ENCODE results near the gene MROH8. TPM values are rescaled to one million over a fixed set of nuclear protein-coding genes. Genes with fewer than 3 reads are reported as not detected.

Gene MROH8
- total RNA-seq, 1 experiment from 2014 or later, result 1.9 TPM

DNA sequence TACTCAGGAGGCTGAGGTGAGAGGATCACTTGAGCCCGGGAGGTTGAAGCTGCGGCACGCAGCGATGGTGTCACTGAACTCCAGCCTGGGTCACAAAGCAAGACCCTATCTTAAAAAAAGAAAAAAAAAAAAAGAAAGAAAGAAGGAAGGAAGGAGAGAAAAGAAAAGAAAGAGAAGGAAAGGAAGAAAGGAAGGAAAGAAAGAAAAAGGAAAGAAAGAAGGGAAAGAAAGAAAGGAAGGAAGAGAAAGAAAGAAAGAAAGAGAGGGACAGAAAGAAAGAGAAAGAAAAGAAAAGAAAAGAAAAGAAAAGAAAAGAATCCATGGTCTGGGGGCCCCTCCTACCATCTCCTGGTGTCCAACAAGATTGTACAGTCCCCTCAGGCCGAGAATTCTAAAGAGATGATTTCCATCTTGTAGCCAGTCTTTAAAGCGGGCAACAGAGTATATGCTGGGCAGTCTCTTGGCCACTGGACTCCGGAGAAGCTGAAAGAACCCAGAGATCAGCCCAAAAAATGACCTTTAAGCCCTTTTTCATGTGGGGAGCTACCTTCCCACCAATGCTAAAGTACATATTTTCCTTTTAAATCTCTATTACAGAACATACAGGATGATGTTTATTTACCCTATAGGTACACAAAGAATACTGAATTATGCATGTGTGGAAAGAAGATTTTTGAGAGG, 59.9 kb downstream of the MROH8 start:
- no peak overlapping the region for H3K4me2 ChIP-seq (ENCODE audit: low read depth, low read length, poor library complexity, severe bottlenecking)

DNA sequence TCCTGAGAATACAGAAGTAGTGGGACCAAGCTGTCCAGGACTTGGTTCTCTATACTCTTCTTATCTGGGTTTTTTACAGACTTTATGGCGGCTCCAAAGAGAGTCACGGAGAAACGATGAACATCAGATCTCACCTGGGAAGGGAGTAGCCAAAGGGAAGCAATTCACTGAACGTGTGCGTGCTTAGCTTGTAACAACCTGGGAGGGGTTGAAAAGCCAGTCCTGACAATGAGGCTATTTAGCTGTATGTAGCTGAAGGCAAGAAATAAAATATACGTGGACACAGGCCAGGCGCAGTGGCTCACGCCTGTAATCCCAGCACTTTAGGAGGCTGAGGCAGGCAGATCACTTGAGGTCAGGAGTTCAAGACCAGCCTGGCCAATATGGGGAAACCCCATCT, 65.3 kb downstream of the MROH8 start:
- Histone ChIP-seq H3K27me3 (ENCODE audit: low read length) (no peaks in the 10 kb centered on the region), H3K79me2 (ENCODE audit: low read length) (no peaks in the 10 kb centered on the region), H4K20me1 (ENCODE audit: insufficient read depth, low read depth, low read length) (no peaks in the 10 kb centered on the region), H2AFZ (ENCODE audit: low read length) (no peak overlapping the region), H3K4me2 (ENCODE audit: low read depth, low read length, poor library complexity, severe bottlenecking) (no peak overlapping the region), H3K9me2 (replicated peaks; ENCODE audit: insufficient read depth, low read length) (no peaks in the 10 kb centered on the region), H3K36me3 (ENCODE audit: insufficient read depth, low read length) (no peaks in the 10 kb centered on the region), H3K4me1 (ENCODE audit: low read length) (no peaks in the 10 kb centered on the region), H3K4me3 (ENCODE audit: low read length) (no peak overlapping the region), H3K9me3 (ENCODE audit: low read length) (no peaks in the 10 kb centered on the region), H3K27ac (ENCODE audit: low read length) (no peak overlapping the region), H3K9ac (ENCODE audit: low read length) (no peak overlapping the region)
- DNase-seq, result no peak

More for the DNA sequence above, 59.9 kb downstream of the MROH8 start:
- H3K4me1 ChIP-seq (ENCODE audit: low read length), result peaks cover 16% of the 10 kb centered on the region
- H2AFZ ChIP-seq (ENCODE audit: low read length), result no peak overlapping the region
- no peak overlapping the region for H3K9ac ChIP-seq (ENCODE audit: low read length)
- H3K9me2 ChIP-seq (replicated peaks; ENCODE audit: insufficient read depth, low read length), result no peaks in the 10 kb centered on the region
- H3K4me3 ChIP-seq (ENCODE audit: low read length), result no peak overlapping the region
- DNase-seq, result no peak
- H4K20me1 ChIP-seq (ENCODE audit: insufficient read depth, low read depth, low read length), result no peaks in the 10 kb centered on the region
- H3K79me2 ChIP-seq (ENCODE audit: low read length), result no peaks in the 10 kb centered on the region
- H3K27me3 ChIP-seq (ENCODE audit: low read length), result no peaks in the 10 kb centered on the region
- no peaks in the 10 kb centered on the region for H3K36me3 ChIP-seq (ENCODE audit: insufficient read depth, low read length)
- H3K9me3 ChIP-seq (ENCODE audit: low read length), result no peaks in the 10 kb centered on the region
- H3K27ac ChIP-seq (ENCODE audit: low read length), result no peak overlapping the region

DNA sequence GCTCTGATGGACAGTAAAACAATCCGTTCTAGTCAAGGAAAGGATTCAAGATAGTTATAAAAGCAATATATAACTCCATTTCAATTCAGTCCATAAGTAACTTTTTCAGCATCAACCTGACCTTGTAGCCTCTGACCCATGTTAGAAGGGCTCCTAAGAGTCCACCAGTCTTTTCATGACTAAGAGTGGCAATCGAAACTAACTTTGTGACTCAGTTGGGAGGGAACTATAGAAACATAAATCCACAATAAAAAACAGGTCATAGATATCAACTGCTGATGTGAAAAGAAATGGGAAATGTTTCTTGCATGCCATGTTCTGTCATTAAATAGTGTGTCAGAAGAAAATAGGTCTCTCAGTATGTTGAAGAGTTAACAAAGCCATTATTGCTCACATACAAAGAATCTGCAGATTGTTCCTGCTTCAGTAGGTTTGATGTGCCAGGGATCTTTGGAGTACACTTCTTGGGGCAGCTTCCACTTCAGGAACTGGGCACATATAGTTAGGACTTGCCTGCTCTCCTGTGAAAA, 67.4 kb downstream of the MROH8 start:
- Histone ChIP-seq H3K27ac (ENCODE audit: low read length) (no peak overlapping the region), H3K36me3 (ENCODE audit: insufficient read depth, low read length) (no peaks in the 10 kb centered on the region), H3K4me1 (ENCODE audit: low read length) (no peaks in the 10 kb centered on the region), H3K4me2 (ENCODE audit: low read depth, low read length, poor library complexity, severe bottlenecking) (no peak overlapping the region), H3K9me2 (replicated peaks; ENCODE audit: insufficient read depth, low read length) (no peaks in the 10 kb centered on the region), H3K9ac (ENCODE audit: low read length) (no peak overlapping the region), H3K9me3 (ENCODE audit: low read length) (no peaks in the 10 kb centered on the region), H3K27me3 (ENCODE audit: low read length) (no peaks in the 10 kb centered on the region), H2AFZ (ENCODE audit: low read length) (no peak overlapping the region), H4K20me1 (ENCODE audit: insufficient read depth, low read depth, low read length) (no peaks in the 10 kb centered on the region), H3K4me3 (ENCODE audit: low read length) (no peak overlapping the region), H3K79me2 (ENCODE audit: low read length) (no peaks in the 10 kb centered on the region)
- DNase-seq, result no peak

DNA sequence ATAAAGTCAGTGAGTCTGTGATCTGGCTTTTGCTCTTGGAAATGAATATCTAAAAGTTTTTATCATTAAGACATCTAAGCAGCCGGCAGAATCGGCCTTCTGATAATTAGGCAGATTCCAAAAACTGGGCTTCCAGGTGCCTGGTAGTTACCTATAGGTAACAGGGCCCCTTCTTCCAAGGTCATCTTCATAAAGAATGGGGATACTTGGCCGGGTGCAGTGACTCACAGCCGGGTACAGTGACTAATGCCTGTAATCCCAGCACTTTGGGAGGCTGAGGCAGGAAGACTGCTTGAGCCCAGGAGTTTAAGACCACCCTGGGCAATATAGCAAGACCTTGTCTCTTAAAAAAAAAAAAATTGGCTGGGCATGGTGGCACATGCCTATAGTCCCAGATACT, 70.7 kb downstream of the MROH8 start:
- no peak overlapping the region for H3K27ac ChIP-seq (ENCODE audit: low read length)
- no peaks in the 10 kb centered on the region for H3K79me2 ChIP-seq (ENCODE audit: low read length)
- H3K36me3 ChIP-seq (ENCODE audit: insufficient read depth, low read length), result no peaks in the 10 kb centered on the region
- no peak overlapping the region for H3K4me3 ChIP-seq (ENCODE audit: low read length)
- H3K9me3 ChIP-seq (ENCODE audit: low read length), result no peaks in the 10 kb centered on the region
- no peak overlapping the region for H3K9ac ChIP-seq (ENCODE audit: low read length)
- H3K4me2 ChIP-seq (ENCODE audit: low read depth, low read length, poor library complexity, severe bottlenecking), result no peak overlapping the region
- no peak overlapping the region for H2AFZ ChIP-seq (ENCODE audit: low read length)
- no peaks in the 10 kb centered on the region for H4K20me1 ChIP-seq (ENCODE audit: insufficient read depth, low read depth, low read length)
- no peaks in the 10 kb centered on the region for H3K9me2 ChIP-seq (replicated peaks; ENCODE audit: insufficient read depth, low read length)
- no peak for DNase-seq
- no peaks in the 10 kb centered on the region for H3K27me3 ChIP-seq (ENCODE audit: low read length)
- H3K4me1 ChIP-seq (ENCODE audit: low read length), result no peaks in the 10 kb centered on the region

DNA sequence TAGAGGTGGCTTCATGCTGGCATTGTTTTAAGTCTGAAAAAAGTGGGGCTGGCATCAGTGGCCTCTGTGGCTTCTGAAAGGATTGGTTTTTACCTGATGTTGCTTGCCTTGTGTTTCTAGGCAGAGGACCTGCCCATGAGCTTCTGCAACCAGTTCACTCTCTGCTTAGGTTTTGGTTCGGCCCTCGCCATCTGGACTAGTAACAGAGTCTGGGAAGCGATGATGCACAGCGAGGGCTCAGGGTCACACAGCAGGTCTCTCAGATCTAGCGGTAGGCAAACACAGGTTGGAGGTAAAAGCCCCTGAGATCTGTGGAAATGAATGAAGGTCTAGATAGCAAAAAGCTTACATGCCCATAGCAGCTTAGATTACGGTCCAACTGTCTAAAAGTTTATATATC, 76.8 kb downstream of the MROH8 start:
- peaks cover 7% of the 10 kb centered on the region; the same call in 1 of the 2 replicates for H3K4me1 ChIP-seq (ENCODE audit: low read length)
- H3K9ac ChIP-seq (ENCODE audit: low read length), result no peak overlapping the region
- no peak overlapping the region for H3K4me2 ChIP-seq (ENCODE audit: low read depth, low read length, poor library complexity, severe bottlenecking)
- no peak overlapping the region for H2AFZ ChIP-seq (ENCODE audit: low read length)
- DNase-seq, result peak; percentile 42
- no peaks in the 10 kb centered on the region for H3K27me3 ChIP-seq (ENCODE audit: low read length)
- H3K36me3 ChIP-seq (ENCODE audit: insufficient read depth, low read length), result no peaks in the 10 kb centered on the region
- no peaks in the 10 kb centered on the region for H3K9me2 ChIP-seq (replicated peaks; ENCODE audit: insufficient read depth, low read length)
- H3K4me3 ChIP-seq (ENCODE audit: low read length), result no peak overlapping the region
- no peak overlapping the region for H3K27ac ChIP-seq (ENCODE audit: low read length)
- no peaks in the 10 kb centered on the region for H4K20me1 ChIP-seq (ENCODE audit: insufficient read depth, low read depth, low read length)
- H3K79me2 ChIP-seq (ENCODE audit: low read length), result no peaks in the 10 kb centered on the region
- H3K9me3 ChIP-seq (ENCODE audit: low read length), result no peaks in the 10 kb centered on the region

DNA sequence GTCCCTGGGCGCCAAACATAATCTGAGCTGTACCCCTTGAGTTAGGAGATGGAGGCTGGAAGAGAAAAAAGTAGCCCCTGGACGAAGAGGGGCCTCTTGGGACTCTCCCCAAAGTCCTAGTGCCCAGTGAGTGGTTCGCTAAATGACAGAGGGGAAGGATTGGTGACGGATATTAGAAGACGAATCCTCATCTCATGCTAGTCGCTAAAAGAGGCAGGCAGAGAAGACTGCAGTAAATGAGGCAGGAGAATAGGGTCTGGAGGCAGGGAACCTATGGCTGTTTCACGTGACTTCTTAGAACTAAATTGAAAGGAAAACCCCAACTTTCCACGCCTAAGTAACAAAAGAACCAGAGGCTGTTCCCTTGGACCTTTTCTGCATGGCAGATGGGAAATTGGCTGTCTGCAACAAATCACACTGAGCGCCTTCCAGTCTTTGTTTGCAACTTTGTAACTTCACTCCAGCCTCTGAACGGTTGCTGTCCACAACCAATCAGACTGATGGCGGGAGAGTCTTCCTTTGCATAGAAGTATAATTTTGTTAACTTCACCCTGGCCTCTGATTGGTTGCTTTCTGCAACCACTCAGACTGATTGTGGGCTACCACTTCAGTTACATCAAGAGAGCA, 82.8 kb downstream of the MROH8 start:
- Histone ChIP-seq H3K27ac (ENCODE audit: low read length) (peak overlapping the region; percentile 83), H3K9ac (ENCODE audit: low read length) (peak overlapping the region; percentile 83), H3K9me2 (replicated peaks; ENCODE audit: insufficient read depth, low read length) (no peaks in the 10 kb centered on the region), H3K4me1 (ENCODE audit: low read length) (peaks cover 48% of the 10 kb centered on the region), H3K9me3 (ENCODE audit: low read length) (no peaks in the 10 kb centered on the region), H3K27me3 (ENCODE audit: low read length) (no peaks in the 10 kb centered on the region), H3K79me2 (ENCODE audit: low read length) (peaks cover 39% of the 10 kb centered on the region), H3K36me3 (ENCODE audit: insufficient read depth, low read length) (peaks cover 8% of the 10 kb centered on the region; the same call in 1 of the 2 replicates), H3K4me3 (ENCODE audit: low read length) (peak overlapping the region; percentile 77), H4K20me1 (ENCODE audit: insufficient read depth, low read depth, low read length) (no peaks in the 10 kb centered on the region), H2AFZ (ENCODE audit: low read length) (peak overlapping the region; percentile 95; the same call in 1 of the 2 replicates), H3K4me2 (ENCODE audit: low read depth, low read length, poor library complexity, severe bottlenecking) (peak overlapping the region; percentile 73)
- DNase-seq, result peak; percentile 86

DNA sequence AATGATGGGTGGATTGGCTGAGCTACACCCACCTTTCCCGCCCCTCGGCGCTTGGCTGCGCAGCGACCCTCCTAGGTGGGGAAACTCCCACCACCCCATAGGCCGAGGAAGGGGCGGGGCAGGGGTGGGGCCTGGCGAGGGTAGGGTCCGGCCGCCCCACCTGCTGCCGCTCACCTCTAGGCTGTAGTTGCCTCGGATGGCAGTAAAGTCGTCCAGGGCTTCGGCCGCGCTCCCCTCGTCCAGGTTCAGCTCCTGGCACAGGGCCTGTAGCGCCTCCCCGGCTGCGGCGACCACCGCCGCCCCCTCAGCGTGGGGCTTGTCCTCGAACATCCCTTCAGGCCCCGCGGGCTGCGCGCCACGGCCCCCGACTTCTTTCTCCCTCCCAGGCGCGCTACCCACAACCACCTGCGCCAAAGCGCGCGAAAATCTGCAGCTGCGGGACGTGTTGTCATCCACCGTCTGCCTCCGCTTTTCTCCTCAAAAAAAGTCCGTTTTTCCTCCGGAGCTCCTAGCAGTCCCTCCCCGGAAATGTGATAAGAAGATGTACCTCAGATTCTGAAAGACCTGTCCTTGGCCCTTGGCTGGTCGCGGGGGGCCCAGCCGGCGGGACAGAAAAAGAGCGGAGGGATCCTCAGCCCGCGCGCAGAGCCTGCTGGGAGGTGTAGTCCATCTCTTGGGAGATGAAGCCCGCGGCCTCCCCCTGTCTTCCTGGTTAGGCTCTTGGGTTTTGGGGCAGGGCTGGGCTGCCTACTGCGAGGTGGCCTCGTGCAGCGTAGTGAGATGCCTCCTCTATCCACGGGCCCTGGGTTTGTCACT, 83.5 kb downstream of the MROH8 start, which contains the start of gene RBL1:
RBL1 (minus strand) TSS at position 399 of the 816 bp plus-strand sequence; CDS start at position 330, 69 bp downstream.
- Histone ChIP-seq H3K79me2 (ENCODE audit: low read length) (peaks cover 45% of the 10 kb centered on the region), H3K4me3 (ENCODE audit: low read length) (peak within 1 kb of the TSS; percentile 77), H3K27ac (ENCODE audit: low read length) (peak within 1 kb of the TSS; percentile 83), H3K9me2 (replicated peaks; ENCODE audit: insufficient read depth, low read length) (no peaks in the 10 kb centered on the region), H3K4me2 (ENCODE audit: low read depth, low read length, poor library complexity, severe bottlenecking) (peak within 1 kb of the TSS; percentile 73), H2AFZ (ENCODE audit: low read length) (peak within 1 kb of the TSS; percentile 95), H3K27me3 (ENCODE audit: low read length) (no peaks in the 10 kb centered on the region), H3K9me3 (ENCODE audit: low read length) (no peaks in the 10 kb centered on the region), H3K36me3 (ENCODE audit: insufficient read depth, low read length) (peaks cover 10% of the 10 kb centered on the region; the same call in 1 of the 2 replicates), H3K9ac (ENCODE audit: low read length) (peak within 1 kb of the TSS; percentile 83), H3K4me1 (ENCODE audit: low read length) (peaks cover 48% of the 10 kb centered on the region), H4K20me1 (ENCODE audit: insufficient read depth, low read depth, low read length) (no peaks in the 10 kb centered on the region)
- peak; percentile 97 for DNase-seq

All from Karpas-422 (cell line).